K562 (cell line): Measurements from ENCODE around the gene MYLK2. TPM values are rescaled to one million over a fixed set of nuclear protein-coding genes. Genes with fewer than 3 reads are reported as not detected.
A peak's percentile ranks its signal among the peaks of the same experiment; 100 is the strongest.

Experiments
- BDP1 ChIP-seq: IDR thresholded peaks from 3 replicates; pipeline ENCODE4 v1.6.1; 2011; ENCODE audit not compliant: insufficient read length, insufficient read depth
- CBFB ChIP-seq: sonication (generic); formaldehyde crosslinking; IDR thresholded peaks from 2 replicates; pipeline ENCODE4 v1.4.0; 2020; ENCODE audit warnings: mild to moderate bottlenecking, missing genetic modification reagents
- CCAR2 ChIP-seq: fragments of 200-400 bp; formaldehyde crosslinking; IDR thresholded peaks from 2 replicates; pipeline ENCODE4 v1.6.1; 2017; ENCODE audit warnings: mild to moderate bottlenecking, low read depth, low read length
- E2F3 ChIP-seq: fragments of 250-450 bp; sonication (Bioruptor Pico); IDR thresholded peaks from 2 replicates; pipeline ENCODE4 v1.4.0; 2020; ENCODE audit warnings: mild to moderate bottlenecking
- FOXP1 ChIP-seq: sonication (generic); formaldehyde crosslinking; IDR thresholded peaks from 2 replicates; pipeline ENCODE4 v1.8.0; 2022; ENCODE audit warnings: mild to moderate bottlenecking, missing genetic modification reagents
- PHB2 ChIP-seq: fragments of 450-650 bp; IDR thresholded peaks from 2 replicates; pipeline ENCODE4 v1.6.1; 2017; ENCODE audit warnings: low read depth
- RBBP5 ChIP-seq: fragments of 200-600 bp; sonication (generic); IDR thresholded peaks from 2 replicates; pipeline ENCODE4 v1.6.1; 2012; ENCODE audit warnings: borderline replicate concordance, mild to moderate bottlenecking, low read length, control low read depth, inconsistent platforms; ENCODE audit not compliant: insufficient read depth, poor library complexity, severe bottlenecking
- TEAD1 ChIP-seq, 2 experiments: fragments of 450-650 bp in 1 of 2; sonication (generic) in 1 of 2; formaldehyde crosslinking; IDR thresholded peaks; 2 replicates each; pipeline versions ENCODE4 v1.4.0 to v1.8.0; 2020 to 2022; ENCODE audit warnings: mild to moderate bottlenecking in 2 of 2, missing genetic modification reagents in 1 of 2
- polyA plus RNA-seq, 8 experiments: library from polyadenylated mRNA; depleted of rRNA in 4 of 8; stranded (reverse) in 5 of 8; unstranded in 3 of 8; fragments of >200 nt; fragmentation: Nextera tagmentation in 2 of 8; fragmentation: Illumina TruSeq in 1 of 8; extraction: Ambion mirVana in 2 of 8; extraction: Trizol in 1 of 8; gene quantifications; 2 replicates each; pipeline versions ENCODE4 v1.2.1 to v1.2.3, GENCODE V29; 2011 to 2014; ENCODE audit warnings: inconsistent platforms in 1 of 8, missing spikeins in 1 of 8
- total RNA-seq, 7 experiments: library from RNA; depleted of rRNA in 6 of 7; stranded (reverse); fragments of >200 nt in 6 of 7; fragmentation: Illumina TruSeq in 2 of 7; extraction: Trizol in 2 of 7; gene quantifications; 2 replicates each; pipeline versions ENCODE4 v1.2.1 to v1.2.3, GENCODE V29; 2011 to 2021; ENCODE audit warnings: low replicate concordance in 1 of 7
- TF ChIP-seq, protein P1 (sequence below), 2 experiments: fragments of 450-650 bp; formaldehyde crosslinking in 1 of 2; IDR thresholded peaks; 2 replicates each; pipeline versions ENCODE4 v1.4.0 to v1.6.1; 2014 to 2020; ENCODE audit warnings: mild to moderate bottlenecking in 2 of 2, borderline replicate concordance in 1 of 2, low read depth in 1 of 2

MYLK2 gene
- total and polyA plus RNA-seq, 9 of the 15 experiments (the other 6 are each of a cell fraction or from before 2014, with no cell fraction given) = 0.07 to 0.53 (median 0.18) TPM; not detected in 2

- TF ChIP-seq TEAD1 (CRISPR knock-in tag; IDR thresholded peaks at IDR 0.05) (peak in 1 of 2 experiments; percentile 69; a peak in 1 of 4 replicates), E2F3 (CRISPR knock-in tag) (no peak), RBBP5 (no peak), FOXP1 (0 out of 2 replicates have a peak, but pooled peaks have one; percentile 38), CBFB (CRISPR knock-in tag) (peak; percentile 82), CCAR2 (no peak), BDP1 (no peak), PHB2 (no peak)
- TF ChIP-seq, protein P1, sequence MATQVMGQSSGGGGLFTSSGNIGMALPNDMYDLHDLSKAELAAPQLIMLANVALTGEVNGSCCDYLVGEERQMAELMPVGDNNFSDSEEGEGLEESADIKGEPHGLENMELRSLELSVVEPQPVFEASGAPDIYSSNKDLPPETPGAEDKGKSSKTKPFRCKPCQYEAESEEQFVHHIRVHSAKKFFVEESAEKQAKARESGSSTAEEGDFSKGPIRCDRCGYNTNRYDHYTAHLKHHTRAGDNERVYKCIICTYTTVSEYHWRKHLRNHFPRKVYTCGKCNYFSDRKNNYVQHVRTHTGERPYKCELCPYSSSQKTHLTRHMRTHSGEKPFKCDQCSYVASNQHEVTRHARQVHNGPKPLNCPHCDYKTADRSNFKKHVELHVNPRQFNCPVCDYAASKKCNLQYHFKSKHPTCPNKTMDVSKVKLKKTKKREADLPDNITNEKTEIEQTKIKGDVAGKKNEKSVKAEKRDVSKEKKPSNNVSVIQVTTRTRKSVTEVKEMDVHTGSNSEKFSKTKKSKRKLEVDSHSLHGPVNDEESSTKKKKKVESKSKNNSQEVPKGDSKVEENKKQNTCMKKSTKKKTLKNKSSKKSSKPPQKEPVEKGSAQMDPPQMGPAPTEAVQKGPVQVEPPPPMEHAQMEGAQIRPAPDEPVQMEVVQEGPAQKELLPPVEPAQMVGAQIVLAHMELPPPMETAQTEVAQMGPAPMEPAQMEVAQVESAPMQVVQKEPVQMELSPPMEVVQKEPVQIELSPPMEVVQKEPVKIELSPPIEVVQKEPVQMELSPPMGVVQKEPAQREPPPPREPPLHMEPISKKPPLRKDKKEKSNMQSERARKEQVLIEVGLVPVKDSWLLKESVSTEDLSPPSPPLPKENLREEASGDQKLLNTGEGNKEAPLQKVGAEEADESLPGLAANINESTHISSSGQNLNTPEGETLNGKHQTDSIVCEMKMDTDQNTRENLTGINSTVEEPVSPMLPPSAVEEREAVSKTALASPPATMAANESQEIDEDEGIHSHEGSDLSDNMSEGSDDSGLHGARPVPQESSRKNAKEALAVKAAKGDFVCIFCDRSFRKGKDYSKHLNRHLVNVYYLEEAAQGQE (IDR thresholded peaks at IDR 0.05; ENCODE audit: borderline replicate concordance) = peak; percentile 5; the same call in 1 of the 2 replicates
- TF ChIP-seq, protein P1 (CRISPR knock-in tag; IDR thresholded peaks at IDR 0.05; ENCODE audit: low read depth) = no peak
These were observed 17.1 kb downstream of the MYLK2 start (continued) for GRCh38 chr20:31835977-31836852.
